NB4 (cell line): ENCODE measurements around the gene VANGL2.

Experiments
- MAX ChIP-seq: IDR thresholded peaks from 2 replicates; pipeline ENCODE4 v1.6.1; 2011; ENCODE audit warnings: low read depth, low read length
- MYC ChIP-seq: IDR thresholded peaks from 2 replicates; pipeline ENCODE4 v1.6.1; 2011; ENCODE audit warnings: low read depth, low read length
- POLR2A ChIP-seq: IDR thresholded peaks from 2 replicates; pipeline ENCODE4 v1.6.1; 2011; ENCODE audit warnings: mild to moderate bottlenecking; ENCODE audit not compliant: insufficient read length; ENCODE audit errors: extremely low read depth
- TF ChIP-seq, protein P1 (sequence below): IDR thresholded peaks from one replicate; pipeline ENCODE4 v1.5.1; 2012; ENCODE audit warnings: low read depth, low read length

GRCh38 chr1:160427625-160428024 lies 27.3 kb downstream of the VANGL2 start:
- TF ChIP-seq, protein P1, sequence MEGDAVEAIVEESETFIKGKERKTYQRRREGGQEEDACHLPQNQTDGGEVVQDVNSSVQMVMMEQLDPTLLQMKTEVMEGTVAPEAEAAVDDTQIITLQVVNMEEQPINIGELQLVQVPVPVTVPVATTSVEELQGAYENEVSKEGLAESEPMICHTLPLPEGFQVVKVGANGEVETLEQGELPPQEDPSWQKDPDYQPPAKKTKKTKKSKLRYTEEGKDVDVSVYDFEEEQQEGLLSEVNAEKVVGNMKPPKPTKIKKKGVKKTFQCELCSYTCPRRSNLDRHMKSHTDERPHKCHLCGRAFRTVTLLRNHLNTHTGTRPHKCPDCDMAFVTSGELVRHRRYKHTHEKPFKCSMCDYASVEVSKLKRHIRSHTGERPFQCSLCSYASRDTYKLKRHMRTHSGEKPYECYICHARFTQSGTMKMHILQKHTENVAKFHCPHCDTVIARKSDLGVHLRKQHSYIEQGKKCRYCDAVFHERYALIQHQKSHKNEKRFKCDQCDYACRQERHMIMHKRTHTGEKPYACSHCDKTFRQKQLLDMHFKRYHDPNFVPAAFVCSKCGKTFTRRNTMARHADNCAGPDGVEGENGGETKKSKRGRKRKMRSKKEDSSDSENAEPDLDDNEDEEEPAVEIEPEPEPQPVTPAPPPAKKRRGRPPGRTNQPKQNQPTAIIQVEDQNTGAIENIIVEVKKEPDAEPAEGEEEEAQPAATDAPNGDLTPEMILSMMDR: no peak
- TF ChIP-seq POLR2A: no peak
- no peak for TF ChIP-seq MYC
- no peak for TF ChIP-seq MAX
